CD4-positive, CD25-positive, alpha-beta regulatory T cell (primary cell): ENCODE data around the gene SPECC1. TPM values are rescaled to one million over a fixed set of nuclear protein-coding genes. Genes with fewer than 3 reads are reported as not detected.
A peak's percentile ranks its signal among the peaks of the same experiment; 100 is the strongest.

ENCODE experiments used
- ATAC-seq, 2 donors: fragments of 150-1000 bp; cut with Tn5 transposase; one replicate each; pipeline ENCODE4 v1.10.0; 2021; ENCODE audit warnings: low read depth in 2 of 2, moderate number of reproducible peaks in 2 of 2, moderate library complexity in 1 of 2
- DNase-seq, 3 donors: peaks; one replicate each; pipeline versions ENCODE4 v3.0.0 to v3.0.0-alpha.2; 2012 to 2022; ENCODE audit warnings: mixed read lengths in 1 of 3
- H3K27ac ChIP-seq: one replicate; pipeline ENCODE4 v1.7.0; 2013; ENCODE audit warnings: mild to moderate bottlenecking, low read length; ENCODE audit not compliant: insufficient read depth, poor library complexity, severe bottlenecking
- H3K27me3 ChIP-seq: one replicate; pipeline ENCODE4 v1.7.0; 2013; ENCODE audit warnings: low read length; ENCODE audit not compliant: control insufficient read depth, insufficient read depth
- H3K36me3 ChIP-seq: one replicate; pipeline ENCODE4 v1.7.0; 2013; ENCODE audit warnings: mild to moderate bottlenecking, low read length, moderate library complexity; ENCODE audit not compliant: control insufficient read depth, insufficient read depth
- H3K4me1 ChIP-seq: 2 replicates; pipeline ENCODE4 v1.7.0; 2013; ENCODE audit warnings: mild to moderate bottlenecking, low read length; ENCODE audit not compliant: insufficient read depth, control insufficient read depth, poor library complexity, severe bottlenecking
- H3K4me3 ChIP-seq: one replicate; pipeline ENCODE4 v1.7.0; 2013; ENCODE audit warnings: low read depth, mild to moderate bottlenecking, low read length, moderate library complexity
- H3K9me3 ChIP-seq, 2 experiments: 1 replicate in 1 of 2; 2 replicates in 1 of 2; pipeline ENCODE4 v1.7.0; 2013; ENCODE audit warnings: low read length in 2 of 2, mild to moderate bottlenecking in 1 of 2, moderate library complexity in 1 of 2; ENCODE audit not compliant: control insufficient read depth in 2 of 2
- H3K27ac Mint-ChIP-seq, 3 donors: one replicate each; pipeline ENCODE4 v1.8.0; 2020 to 2022; ENCODE audit warnings: mild to moderate bottlenecking in 3 of 3, mixed read lengths in 3 of 3, moderate library complexity in 2 of 3
- H3K27me3 Mint-ChIP-seq: one replicate; pipeline ENCODE4 v1.8.0; 2022; ENCODE audit warnings: mild to moderate bottlenecking, mixed read lengths
- H3K36me3 Mint-ChIP-seq: one replicate; pipeline ENCODE4 v1.8.0; 2020; ENCODE audit warnings: mixed read lengths
- H3K4me1 Mint-ChIP-seq, 4 donors: one replicate each; pipeline ENCODE4 v1.8.0; 2020 to 2022; ENCODE audit warnings: mixed read lengths in 4 of 4, mild to moderate bottlenecking in 1 of 4
- H3K4me3 Mint-ChIP-seq, 4 donors: one replicate each; pipeline ENCODE4 v1.8.0; 2020 to 2022; ENCODE audit warnings: mild to moderate bottlenecking in 4 of 4, mixed read lengths in 4 of 4, moderate library complexity in 3 of 4
- H3K9me3 Mint-ChIP-seq, 7 donors: one replicate each; pipeline ENCODE4 v1.8.0; 2020 to 2022; ENCODE audit warnings: mixed read lengths in 7 of 7, mild to moderate bottlenecking in 3 of 7, moderate library complexity in 2 of 7
- polyA plus RNA-seq, 4 donors: library from polyadenylated mRNA; unstranded; fragments of 300-500 nt; fragmentation: Illumina TruSeq; gene quantifications; one replicate each; pipeline ENCODE4 v1.2.3, GENCODE V29; 2021
- total RNA-seq: library from RNA; stranded (reverse); gene quantifications from one replicate; pipeline ENCODE4 v1.2.3, GENCODE V29; 2022

SPECC1 gene
- total and polyA plus RNA-seq, 5 donors from 2014 or later: 0.62 to 6.5 (median 1.2) TPM

GRCh38 chr17:20039037-20039436, 29.9 kb downstream of the SPECC1 start:
- Histone ChIP-seq H3K27ac (no peak overlapping the region), H3K9me3 (no peaks in the 10 kb centered on the region), H3K27me3 (no peaks in the 10 kb centered on the region), H3K4me1 (no peaks in the 10 kb centered on the region), H3K36me3 (no peaks in the 10 kb centered on the region), H3K4me3 (no peak overlapping the region)
- no peak overlapping the region for H3K27ac Mint-ChIP-seq
- H3K36me3 Mint-ChIP-seq: no peaks in the 10 kb centered on the region
- ATAC-seq (no peak), DNase-seq (no peak)
- H3K4me1 Mint-ChIP-seq: peaks cover 0 to 9% (median 6%) of the 10 kb centered on the region in 4 donors
- peaks cover 0 to 1% (median 0%) of the 10 kb centered on the region in 7 donors for H3K9me3 Mint-ChIP-seq
- H3K27me3 Mint-ChIP-seq: peaks cover 19% of the 10 kb centered on the region
- H3K4me3 Mint-ChIP-seq: no peak overlapping the region

GRCh38 chr17:20040216-20040615, 31.1 kb downstream of the SPECC1 start:
- H3K4me1 Mint-ChIP-seq: peaks cover 0 to 9% (median 6%) of the 10 kb centered on the region in 4 donors
- Histone ChIP-seq H3K9me3 (no peaks in the 10 kb centered on the region), H3K36me3 (no peaks in the 10 kb centered on the region), H3K4me3 (no peak overlapping the region), H3K27ac (no peak overlapping the region), H3K4me1 (no peaks in the 10 kb centered on the region), H3K27me3 (no peaks in the 10 kb centered on the region)
- peaks cover 0 to 1% (median 0%) of the 10 kb centered on the region in 7 donors for H3K9me3 Mint-ChIP-seq
- H3K4me3 Mint-ChIP-seq: no peak overlapping the region
- no peaks in the 10 kb centered on the region for H3K36me3 Mint-ChIP-seq
- H3K27ac Mint-ChIP-seq: no peak overlapping the region
- peaks cover 19% of the 10 kb centered on the region for H3K27me3 Mint-ChIP-seq
- ATAC-seq (no peak), DNase-seq (no peak)

GRCh38 chr17:20043021-20043420, 33.9 kb downstream of the SPECC1 start:
- Histone ChIP-seq H3K9me3 (no peaks in the 10 kb centered on the region), H3K27ac (no peak overlapping the region), H3K4me3 (no peak overlapping the region), H3K4me1 (no peaks in the 10 kb centered on the region), H3K27me3 (no peaks in the 10 kb centered on the region), H3K36me3 (no peaks in the 10 kb centered on the region)
- Mint-ChIP-seq H3K27me3 (peaks cover 22% of the 10 kb centered on the region), H3K36me3 (no peaks in the 10 kb centered on the region), H3K9me3 (peaks cover 0 to 1% (median 0%) of the 10 kb centered on the region in 7 donors), H3K4me3 (no peak overlapping the region), H3K27ac (no peak overlapping the region), H3K4me1 (peaks cover 0 to 9% (median 6%) of the 10 kb centered on the region in 4 donors)
- ATAC-seq (no peak), DNase-seq (peak in 1 of 3 donors; percentile 4)

GRCh38 chr17:20045476-20045875, 36.3 kb downstream of the SPECC1 start:
- H3K9me3 Mint-ChIP-seq: no peaks in the 10 kb centered on the region
- peaks cover 24% of the 10 kb centered on the region for H3K27me3 Mint-ChIP-seq
- ATAC-seq: no peak
- H3K4me3 ChIP-seq: no peak overlapping the region
- no peak overlapping the region for H3K4me3 Mint-ChIP-seq
- H3K4me1 Mint-ChIP-seq: peaks cover 0 to 9% (median 6%) of the 10 kb centered on the region in 4 donors
- no peaks in the 10 kb centered on the region for H3K36me3 ChIP-seq
- H3K27ac ChIP-seq: no peak overlapping the region
- DNase-seq: no peak
- H3K4me1 ChIP-seq: no peaks in the 10 kb centered on the region
- H3K36me3 Mint-ChIP-seq: no peaks in the 10 kb centered on the region
- no peaks in the 10 kb centered on the region for H3K9me3 ChIP-seq
- H3K27ac Mint-ChIP-seq: no peak overlapping the region
- no peaks in the 10 kb centered on the region for H3K27me3 ChIP-seq

GRCh38 chr17:20046629-20047028, 37.5 kb downstream of the SPECC1 start:
- ATAC-seq: no peak
- H3K36me3 Mint-ChIP-seq: no peaks in the 10 kb centered on the region
- H3K27ac Mint-ChIP-seq: no peak overlapping the region
- H3K27me3 ChIP-seq: no peaks in the 10 kb centered on the region
- no peaks in the 10 kb centered on the region for H3K36me3 ChIP-seq
- H3K27me3 Mint-ChIP-seq: peaks cover 22% of the 10 kb centered on the region
- no peaks in the 10 kb centered on the region for H3K9me3 Mint-ChIP-seq
- H3K4me3 Mint-ChIP-seq: no peak overlapping the region
- H3K4me3 ChIP-seq: no peak overlapping the region
- no peak for DNase-seq
- H3K27ac ChIP-seq: no peak overlapping the region
- no peaks in the 10 kb centered on the region for H3K4me1 ChIP-seq
- peaks cover 0 to 9% (median 6%) of the 10 kb centered on the region in 4 donors for H3K4me1 Mint-ChIP-seq
- no peaks in the 10 kb centered on the region for H3K9me3 ChIP-seq

- Mint-ChIP-seq H3K4me3 (no peak overlapping the region), H3K9me3 (peaks cover 0 to 6% (median 0%) of the 10 kb centered on the region in 7 donors), H3K36me3 (no peaks in the 10 kb centered on the region), H3K27ac (no peak overlapping the region), H3K4me1 (no peaks in the 10 kb centered on the region), H3K27me3 (peaks cover 32% of the 10 kb centered on the region)
- H3K27me3 ChIP-seq: peaks cover 11% of the 10 kb centered on the region
- H3K4me3 ChIP-seq: no peak overlapping the region
- H3K4me1 ChIP-seq: no peaks in the 10 kb centered on the region
- no peaks in the 10 kb centered on the region for H3K36me3 ChIP-seq
- H3K27ac ChIP-seq: no peak overlapping the region
- DNase-seq (no peak), ATAC-seq (no peak)
- no peaks in the 10 kb centered on the region for H3K9me3 ChIP-seq
Observed at GRCh38 chr17:20051624-20052023, 42.5 kb downstream of the SPECC1 start.

- peaks cover 19% of the 10 kb centered on the region for H3K27me3 Mint-ChIP-seq
- no peaks in the 10 kb centered on the region for H3K36me3 Mint-ChIP-seq
- Histone ChIP-seq H3K4me3 (no peak overlapping the region), H3K27ac (no peak overlapping the region), H3K4me1 (no peaks in the 10 kb centered on the region), H3K27me3 (peaks cover 11% of the 10 kb centered on the region), H3K9me3 (no peaks in the 10 kb centered on the region), H3K36me3 (no peaks in the 10 kb centered on the region)
- H3K27ac Mint-ChIP-seq: no peak overlapping the region
- no peak for ATAC-seq
- no peaks in the 10 kb centered on the region for H3K4me1 Mint-ChIP-seq
- peaks cover 0 to 6% (median 0%) of the 10 kb centered on the region in 7 donors for H3K9me3 Mint-ChIP-seq
- no peak overlapping the region for H3K4me3 Mint-ChIP-seq
- DNase-seq: no peak
Observed at GRCh38 chr17:20053361-20053964, 44.3 kb downstream of the SPECC1 start.

GRCh38 chr17:20059728-20060188, 50.6 kb downstream of the SPECC1 start:
- Mint-ChIP-seq H3K4me1 (peaks cover 0 to 2% (median 0%) of the 10 kb centered on the region in 4 donors), H3K4me3 (no peak overlapping the region), H3K9me3 (no peaks in the 10 kb centered on the region), H3K27ac (no peak overlapping the region), H3K36me3 (no peaks in the 10 kb centered on the region), H3K27me3 (peaks cover 4% of the 10 kb centered on the region)
- H3K4me3 ChIP-seq: no peak overlapping the region
- peaks cover 3% of the 10 kb centered on the region for H3K27me3 ChIP-seq
- DNase-seq: peak in 1 of 3 donors; percentile 22
- H3K27ac ChIP-seq: no peak overlapping the region
- no peak for ATAC-seq
- no peaks in the 10 kb centered on the region for H3K4me1 ChIP-seq
- no peaks in the 10 kb centered on the region for H3K9me3 ChIP-seq
- H3K36me3 ChIP-seq: no peaks in the 10 kb centered on the region
